Peyer's patch (tissue), 4 donors: ENCODE measurements around the gene ATXN1. TPM values are rescaled to one million over a fixed set of nuclear protein-coding genes. Genes with fewer than 3 reads are reported as not detected.

Experiments
- DNase-seq, 3 donors: peaks; one replicate each; pipeline ENCODE4 v3.0.0-alpha.2; 2017 to 2019
- H3K27ac ChIP-seq, 4 donors: fragments of 200-600 bp; sonication (generic); one replicate each; pipeline ENCODE4 v1.5.1; 2016 to 2019
- H3K27me3 ChIP-seq, 2 donors: fragments of 200-600 bp; sonication (generic); one replicate each; pipeline ENCODE4 v1.5.1; 2019
- H3K36me3 ChIP-seq, 3 donors: fragments of 200-600 bp; sonication (generic); one replicate each; pipeline ENCODE4 v1.5.1; 2016 to 2019
- H3K4me1 ChIP-seq, 4 donors: fragments of 200-600 bp; sonication (generic); one replicate each; pipeline ENCODE4 v1.5.1; 2016 to 2019
- H3K4me3 ChIP-seq, 4 donors: fragments of 200-600 bp; sonication (generic); 1 replicate in 3 of 4; 2 replicates in 1 of 4; pipeline ENCODE4 v1.5.1; 2016 to 2019; ENCODE audit warnings: mild to moderate bottlenecking in 1 of 4
- H3K9me3 ChIP-seq, 4 donors: fragments of 200-600 bp; sonication (generic); one replicate each; pipeline ENCODE4 v1.5.1; 2016 to 2019; ENCODE audit warnings: mild to moderate bottlenecking in 1 of 4
- POLR2A ChIP-seq, 2 donors: fragments of 450-650 bp; IDR thresholded peaks; one replicate each; pipeline ENCODE4 v1.5.1; 2017; ENCODE audit warnings: antibody characterized with exemption in 2 of 2, mild to moderate bottlenecking in 2 of 2, moderate library complexity in 2 of 2
- total RNA-seq, 4 donors: library from RNA; depleted of rRNA; stranded (reverse); fragments of >200 nt; gene quantifications; one replicate each; pipeline ENCODE4 v1.1.0, GENCODE V29; 2016
- TF ChIP-seq, protein P1 (sequence below), 6 experiments: fragments of 450-650 bp in 4 of 6; fragments of 200-600 bp in 2 of 6; sonication (generic) in 1 of 6; IDR thresholded peaks; one replicate each; pipeline ENCODE4 v1.5.1; 2017 to 2019; ENCODE audit warnings: antibody characterized with exemption in 6 of 6, mild to moderate bottlenecking in 3 of 6, moderate library complexity in 1 of 6

Gene ATXN1
- total RNA-seq, 4 donors from 2014 or later: 34.7 to 48.5 (median 43.1) TPM

- Histone ChIP-seq H3K9me3 (no peaks in the 10 kb centered on the region), H3K4me1 (peaks cover 0 to 58% (median 2%) of the 10 kb centered on the region in 4 donors), H3K4me3 (no peak overlapping the region), H3K27ac (no peak overlapping the region), H3K36me3 (no peaks in the 10 kb centered on the region), H3K27me3 (no peaks in the 10 kb centered on the region)
- TF ChIP-seq, protein P1, sequence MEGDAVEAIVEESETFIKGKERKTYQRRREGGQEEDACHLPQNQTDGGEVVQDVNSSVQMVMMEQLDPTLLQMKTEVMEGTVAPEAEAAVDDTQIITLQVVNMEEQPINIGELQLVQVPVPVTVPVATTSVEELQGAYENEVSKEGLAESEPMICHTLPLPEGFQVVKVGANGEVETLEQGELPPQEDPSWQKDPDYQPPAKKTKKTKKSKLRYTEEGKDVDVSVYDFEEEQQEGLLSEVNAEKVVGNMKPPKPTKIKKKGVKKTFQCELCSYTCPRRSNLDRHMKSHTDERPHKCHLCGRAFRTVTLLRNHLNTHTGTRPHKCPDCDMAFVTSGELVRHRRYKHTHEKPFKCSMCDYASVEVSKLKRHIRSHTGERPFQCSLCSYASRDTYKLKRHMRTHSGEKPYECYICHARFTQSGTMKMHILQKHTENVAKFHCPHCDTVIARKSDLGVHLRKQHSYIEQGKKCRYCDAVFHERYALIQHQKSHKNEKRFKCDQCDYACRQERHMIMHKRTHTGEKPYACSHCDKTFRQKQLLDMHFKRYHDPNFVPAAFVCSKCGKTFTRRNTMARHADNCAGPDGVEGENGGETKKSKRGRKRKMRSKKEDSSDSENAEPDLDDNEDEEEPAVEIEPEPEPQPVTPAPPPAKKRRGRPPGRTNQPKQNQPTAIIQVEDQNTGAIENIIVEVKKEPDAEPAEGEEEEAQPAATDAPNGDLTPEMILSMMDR (IDR thresholded peaks at IDR 0.05): no peak
- no peak for TF ChIP-seq POLR2A (IDR thresholded peaks at IDR 0.05)
- no peak for DNase-seq
These were observed 7.9 kb downstream of the ATXN1 start for GRCh38 chr6:16753341-16753740.

GRCh38 chr6:16752206-16752866, 8.9 kb downstream of the ATXN1 start:
- H3K36me3 ChIP-seq: no peaks in the 10 kb centered on the region
- DNase-seq: no peak
- no peaks in the 10 kb centered on the region for H3K27me3 ChIP-seq
- TF ChIP-seq, protein P1 (IDR thresholded peaks at IDR 0.05): no peak
- TF ChIP-seq POLR2A (IDR thresholded peaks at IDR 0.05): no peak
- H3K9me3 ChIP-seq: no peaks in the 10 kb centered on the region
- H3K4me1 ChIP-seq: peaks cover 0 to 58% (median 3%) of the 10 kb centered on the region in 4 donors
- H3K4me3 ChIP-seq: no peak overlapping the region
- H3K27ac ChIP-seq: peak overlapping the region in 2 of 4 donors; percentile 44 to 53

- TF ChIP-seq, protein P1 (IDR thresholded peaks at IDR 0.05): no peak
- no peak for TF ChIP-seq POLR2A (IDR thresholded peaks at IDR 0.05)
- peaks cover 0 to 60% (median 5%) of the 10 kb centered on the region in 4 donors for H3K4me1 ChIP-seq
These were observed 9.9 kb downstream of the ATXN1 start for GRCh38 chr6:16751251-16751946.

DNA sequence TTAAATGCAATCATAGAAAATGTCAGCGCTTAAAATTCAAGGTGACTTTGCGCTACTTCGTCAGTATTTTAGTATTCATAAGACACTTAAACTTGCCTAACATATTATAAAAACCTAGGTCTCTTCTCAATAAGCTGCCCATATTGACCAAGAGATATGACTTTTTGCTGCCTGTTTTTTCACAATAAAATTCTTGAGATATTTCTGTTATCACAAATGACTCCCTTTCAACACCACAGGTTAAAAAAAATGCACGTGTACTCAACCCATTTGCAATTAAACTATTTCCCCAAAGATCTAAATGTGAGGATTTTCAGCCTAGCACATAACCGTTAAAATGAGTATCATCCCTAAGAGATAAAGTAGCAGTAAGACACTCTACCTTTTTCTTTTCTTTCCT, 10.7 kb downstream of the ATXN1 start:
- Histone ChIP-seq H3K36me3 (no peaks in the 10 kb centered on the region), H3K27me3 (no peaks in the 10 kb centered on the region), H3K9me3 (no peaks in the 10 kb centered on the region), H3K4me1 (peaks cover 0 to 64% (median 5%) of the 10 kb centered on the region in 4 donors), H3K27ac (no peak overlapping the region), H3K4me3 (no peak overlapping the region)
- no peak for TF ChIP-seq POLR2A (IDR thresholded peaks at IDR 0.05)
- TF ChIP-seq, protein P1 (IDR thresholded peaks at IDR 0.05): no peak
- no peak for DNase-seq

More at GRCh38 chr6:16751251-16751946, 9.9 kb downstream of the ATXN1 start:
- Histone ChIP-seq H3K36me3 (no peaks in the 10 kb centered on the region), H3K9me3 (no peaks in the 10 kb centered on the region), H3K27me3 (no peaks in the 10 kb centered on the region), H3K4me3 (no peak overlapping the region), H3K27ac (peak overlapping the region in 2 of 4 donors; percentile 44 to 53)
- DNase-seq: no peak

DNA sequence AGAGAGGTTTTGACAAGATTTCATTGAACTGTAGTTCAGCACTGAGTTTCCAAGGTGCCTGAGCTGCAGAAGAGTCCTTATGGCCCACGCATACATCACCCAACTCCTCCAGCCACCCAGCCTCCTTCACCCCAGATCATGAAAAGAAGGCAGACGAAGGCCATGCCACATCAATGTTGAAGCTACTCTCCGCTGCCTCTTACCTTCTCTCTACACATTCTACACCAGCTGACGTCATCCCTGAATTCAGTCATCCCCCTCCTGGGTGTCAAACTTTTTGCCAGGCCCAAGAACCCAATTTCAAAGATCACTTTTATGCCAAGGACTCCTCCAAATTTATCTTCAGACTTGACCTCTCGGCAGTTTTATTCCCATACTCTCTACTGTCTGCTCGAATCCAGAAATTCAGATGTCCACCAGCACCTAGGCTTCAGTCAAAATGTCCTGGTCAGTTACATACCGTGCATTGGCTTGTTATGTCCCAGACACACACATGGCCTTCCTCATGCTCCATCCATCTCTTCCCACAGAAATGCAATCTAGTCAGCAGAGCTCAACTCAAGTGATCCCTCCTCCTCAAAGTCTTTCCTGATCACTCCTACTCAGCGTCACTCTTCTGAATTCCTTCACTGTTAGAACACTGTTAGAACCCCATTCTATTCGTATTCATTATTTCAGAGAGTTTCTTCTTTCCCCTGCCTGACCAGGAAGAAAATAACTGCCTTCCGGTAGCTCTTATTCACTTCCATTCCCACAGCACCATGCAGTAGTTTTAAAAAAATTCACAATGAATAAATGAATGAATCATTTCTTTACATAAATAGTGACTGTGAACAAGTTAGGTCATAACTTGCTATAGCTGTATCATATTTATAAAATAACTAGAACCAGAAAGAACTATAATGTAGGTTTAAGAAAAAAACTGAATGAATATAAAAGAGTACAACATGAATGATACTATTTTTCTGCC, 11.5 kb downstream of the ATXN1 start:
- no peak overlapping the region for H3K27ac ChIP-seq
- H3K4me1 ChIP-seq: peaks cover 0 to 64% (median 5%) of the 10 kb centered on the region in 4 donors
- H3K36me3 ChIP-seq: no peaks in the 10 kb centered on the region
- TF ChIP-seq POLR2A (IDR thresholded peaks at IDR 0.05): no peak
- TF ChIP-seq, protein P1 (IDR thresholded peaks at IDR 0.05): no peak
- no peak for DNase-seq
- no peaks in the 10 kb centered on the region for H3K27me3 ChIP-seq
- H3K4me3 ChIP-seq: no peak overlapping the region
- no peaks in the 10 kb centered on the region for H3K9me3 ChIP-seq
